ENCODE data around the gene FNDC3B.

Gene FNDC3B

DNA sequence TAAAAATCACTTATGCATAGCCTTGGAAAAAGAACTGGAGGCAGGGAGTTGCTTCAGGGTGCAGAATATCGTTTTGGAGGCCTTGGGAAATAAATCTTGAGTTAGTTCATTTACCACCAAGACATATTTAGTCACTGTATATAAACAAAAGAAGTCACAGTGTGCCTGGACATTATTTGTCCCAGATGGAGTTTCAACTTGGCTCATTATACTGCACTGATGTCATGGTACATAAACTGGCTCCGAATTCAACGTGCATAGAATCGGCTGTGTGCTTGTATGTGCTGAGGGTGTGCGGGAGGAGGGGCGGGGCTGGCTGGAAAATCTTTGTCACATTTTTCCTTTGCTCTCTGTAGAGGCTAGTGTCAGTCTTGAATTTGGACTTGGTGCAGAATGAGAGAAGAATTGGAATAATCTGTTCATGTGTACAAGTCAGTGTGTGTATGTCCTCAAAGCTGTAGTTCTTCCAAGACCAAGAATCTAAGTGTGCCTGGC lies 86.6 kb downstream of the FNDC3B start:
- no peak overlapping the region for H3K9ac ChIP-seq (ENCODE audit: low read length)
- 0 out of 2 replicates have a peak, but pooled peaks cover 5% of the 10 kb centered on the region for H4K20me1 ChIP-seq (ENCODE audit: insufficient read depth, low read length)
- no peaks in the 10 kb centered on the region for H3K27me3 ChIP-seq (ENCODE audit: low read depth, low read length)
- H3K79me2 ChIP-seq (ENCODE audit: low read length), result no peaks in the 10 kb centered on the region
- no peak overlapping the region for H2AFZ ChIP-seq (ENCODE audit: low read depth, low read length)
- no peak for TF ChIP-seq EZH2phosphoT487 (IDR thresholded peaks at IDR 0.05; ENCODE audit: low read depth)
- TF ChIP-seq, protein P1, sequence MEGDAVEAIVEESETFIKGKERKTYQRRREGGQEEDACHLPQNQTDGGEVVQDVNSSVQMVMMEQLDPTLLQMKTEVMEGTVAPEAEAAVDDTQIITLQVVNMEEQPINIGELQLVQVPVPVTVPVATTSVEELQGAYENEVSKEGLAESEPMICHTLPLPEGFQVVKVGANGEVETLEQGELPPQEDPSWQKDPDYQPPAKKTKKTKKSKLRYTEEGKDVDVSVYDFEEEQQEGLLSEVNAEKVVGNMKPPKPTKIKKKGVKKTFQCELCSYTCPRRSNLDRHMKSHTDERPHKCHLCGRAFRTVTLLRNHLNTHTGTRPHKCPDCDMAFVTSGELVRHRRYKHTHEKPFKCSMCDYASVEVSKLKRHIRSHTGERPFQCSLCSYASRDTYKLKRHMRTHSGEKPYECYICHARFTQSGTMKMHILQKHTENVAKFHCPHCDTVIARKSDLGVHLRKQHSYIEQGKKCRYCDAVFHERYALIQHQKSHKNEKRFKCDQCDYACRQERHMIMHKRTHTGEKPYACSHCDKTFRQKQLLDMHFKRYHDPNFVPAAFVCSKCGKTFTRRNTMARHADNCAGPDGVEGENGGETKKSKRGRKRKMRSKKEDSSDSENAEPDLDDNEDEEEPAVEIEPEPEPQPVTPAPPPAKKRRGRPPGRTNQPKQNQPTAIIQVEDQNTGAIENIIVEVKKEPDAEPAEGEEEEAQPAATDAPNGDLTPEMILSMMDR (IDR thresholded peaks at IDR 0.05; ENCODE audit: low read depth, low read length), result no peak
- no peaks in the 10 kb centered on the region for H3K36me3 ChIP-seq (replicated peaks; ENCODE audit: low read depth, low read length)
- H3K4me3 ChIP-seq (ENCODE audit: low read length), result no peak overlapping the region
- no peak overlapping the region for H3K27ac ChIP-seq (ENCODE audit: low read length)
- H3K9me3 ChIP-seq (ENCODE audit: insufficient read depth, low read length), result no peaks in the 10 kb centered on the region
- H3K4me2 ChIP-seq (ENCODE audit: low read length), result no peak overlapping the region
- H3K4me1 ChIP-seq (ENCODE audit: low read length), result no peaks in the 10 kb centered on the region

- no peak overlapping the region for H3K9ac ChIP-seq (ENCODE audit: low read length)
- H3K9me3 ChIP-seq (ENCODE audit: insufficient read depth, low read length), result no peaks in the 10 kb centered on the region
- no peak overlapping the region for H2AFZ ChIP-seq (ENCODE audit: low read depth, low read length)
- no peaks in the 10 kb centered on the region for H3K27me3 ChIP-seq (ENCODE audit: low read depth, low read length)
- no peak overlapping the region for H3K27ac ChIP-seq (ENCODE audit: low read length)
- H3K4me2 ChIP-seq (ENCODE audit: low read length), result no peak overlapping the region
- H3K4me1 ChIP-seq (ENCODE audit: low read length), result no peaks in the 10 kb centered on the region
- H3K4me3 ChIP-seq (ENCODE audit: low read length), result no peak overlapping the region
- H4K20me1 ChIP-seq (ENCODE audit: insufficient read depth, low read length), result 0 out of 2 replicates have a peak, but pooled peaks cover 5% of the 10 kb centered on the region
- H3K79me2 ChIP-seq (ENCODE audit: low read length), result no peaks in the 10 kb centered on the region
- no peaks in the 10 kb centered on the region for H3K36me3 ChIP-seq (replicated peaks; ENCODE audit: low read depth, low read length)
- TF ChIP-seq EZH2phosphoT487 (IDR thresholded peaks at IDR 0.05; ENCODE audit: low read depth), result no peak
- TF ChIP-seq, protein P1 (IDR thresholded peaks at IDR 0.05; ENCODE audit: low read depth, low read length), result no peak
These were observed 87.4 kb downstream of the FNDC3B start for GRCh38 chr3:172126741-172127140.

DNA sequence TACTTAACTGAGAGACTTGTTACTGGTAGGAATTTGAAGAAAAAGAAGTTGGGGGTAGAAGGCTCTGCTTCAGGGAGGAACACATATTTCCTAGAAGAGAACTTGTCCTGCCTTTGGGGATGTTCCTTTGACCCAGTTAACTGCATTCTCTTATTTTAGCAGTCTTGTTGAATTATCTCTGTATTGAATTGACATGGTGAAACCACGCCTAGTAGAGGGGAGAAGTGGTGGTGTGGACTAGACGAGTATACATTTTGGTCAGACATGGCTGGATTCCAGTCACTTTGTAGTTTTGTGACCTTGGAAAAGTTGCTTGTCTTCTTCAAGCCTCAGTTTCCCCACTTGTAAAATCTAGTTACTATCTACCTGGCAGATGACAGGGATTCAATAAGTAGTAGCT lies 87.8 kb downstream of the FNDC3B start:
- H3K36me3 ChIP-seq (replicated peaks; ENCODE audit: low read depth, low read length), result no peaks in the 10 kb centered on the region
- H3K27ac ChIP-seq (ENCODE audit: low read length), result no peak overlapping the region
- H2AFZ ChIP-seq (ENCODE audit: low read depth, low read length), result no peak overlapping the region
- no peaks in the 10 kb centered on the region for H3K4me1 ChIP-seq (ENCODE audit: low read length)
- H3K9ac ChIP-seq (ENCODE audit: low read length), result no peak overlapping the region
- H3K79me2 ChIP-seq (ENCODE audit: low read length), result no peaks in the 10 kb centered on the region
- H3K27me3 ChIP-seq (ENCODE audit: low read depth, low read length), result no peaks in the 10 kb centered on the region
- 0 out of 2 replicates have a peak, but pooled peaks cover 5% of the 10 kb centered on the region for H4K20me1 ChIP-seq (ENCODE audit: insufficient read depth, low read length)
- H3K4me3 ChIP-seq (ENCODE audit: low read length), result no peak overlapping the region
- H3K9me3 ChIP-seq (ENCODE audit: insufficient read depth, low read length), result no peaks in the 10 kb centered on the region
- H3K4me2 ChIP-seq (ENCODE audit: low read length), result no peak overlapping the region
- TF ChIP-seq, protein P1 (IDR thresholded peaks at IDR 0.05; ENCODE audit: low read depth, low read length), result no peak
- TF ChIP-seq EZH2phosphoT487 (IDR thresholded peaks at IDR 0.05; ENCODE audit: low read depth), result no peak

DNA sequence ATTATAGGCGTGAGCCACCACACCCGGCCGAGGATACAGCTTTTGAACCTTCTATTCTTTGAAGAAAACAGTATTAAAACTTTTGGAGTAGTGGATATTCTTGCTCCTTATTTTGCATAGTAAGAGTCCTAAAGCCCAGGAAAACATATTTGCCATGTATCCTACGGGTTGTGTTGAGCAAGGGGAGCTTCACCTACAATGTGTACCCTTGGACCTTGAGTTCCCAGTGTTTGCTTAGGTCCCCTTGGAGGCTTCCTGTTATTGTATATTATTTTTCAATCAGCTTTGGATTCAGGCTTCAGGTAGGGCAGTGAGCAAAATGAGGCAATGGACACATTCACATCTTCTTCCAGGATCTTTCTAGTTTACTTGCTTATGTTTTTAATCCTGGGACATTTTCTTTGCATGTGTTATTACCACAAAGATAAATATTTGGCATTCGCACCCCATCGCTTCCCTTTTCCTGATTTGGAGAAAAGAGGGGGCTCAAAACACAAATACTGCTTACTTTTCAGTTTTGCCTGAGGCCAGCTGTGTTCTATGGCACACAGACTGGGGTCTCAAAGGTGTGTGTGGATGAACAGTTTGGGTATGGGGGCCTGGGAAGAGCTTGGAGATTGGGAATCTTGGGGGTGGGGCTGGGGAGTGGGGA lies 88.7 kb downstream of the FNDC3B start:
- no peak overlapping the region for H3K27ac ChIP-seq (ENCODE audit: low read length)
- H3K36me3 ChIP-seq (replicated peaks; ENCODE audit: low read depth, low read length), result no peaks in the 10 kb centered on the region
- no peaks in the 10 kb centered on the region for H3K27me3 ChIP-seq (ENCODE audit: low read depth, low read length)
- H3K9ac ChIP-seq (ENCODE audit: low read length), result no peak overlapping the region
- 0 out of 2 replicates have a peak, but pooled peaks cover 5% of the 10 kb centered on the region for H4K20me1 ChIP-seq (ENCODE audit: insufficient read depth, low read length)
- H3K4me2 ChIP-seq (ENCODE audit: low read length), result no peak overlapping the region
- H3K4me3 ChIP-seq (ENCODE audit: low read length), result no peak overlapping the region
- no peaks in the 10 kb centered on the region for H3K79me2 ChIP-seq (ENCODE audit: low read length)
- no peak overlapping the region for H2AFZ ChIP-seq (ENCODE audit: low read depth, low read length)
- H3K9me3 ChIP-seq (ENCODE audit: insufficient read depth, low read length), result no peaks in the 10 kb centered on the region
- no peaks in the 10 kb centered on the region for H3K4me1 ChIP-seq (ENCODE audit: low read length)
- TF ChIP-seq, protein P1 (IDR thresholded peaks at IDR 0.05; ENCODE audit: low read depth, low read length), result no peak
- TF ChIP-seq EZH2phosphoT487 (IDR thresholded peaks at IDR 0.05; ENCODE audit: low read depth), result no peak

Measured in OCI-LY3 (cell line).